HEK293 (cell line): ENCODE data around the gene CREB5.

Experiments used
- GLI4 ChIP-seq: fragments of 450-650 bp; formaldehyde crosslinking; IDR thresholded peaks from 2 replicates; pipeline ENCODE4 v1.5.1; 2016; ENCODE audit warnings: missing biosample characterization, missing genetic modification characterization
- PATZ1 ChIP-seq: fragments of 450-650 bp; formaldehyde crosslinking; IDR thresholded peaks from 2 replicates; pipeline ENCODE4 v1.5.1; 2016; ENCODE audit warnings: missing biosample characterization, missing genetic modification characterization
- RBAK ChIP-seq: fragments of 450-650 bp; formaldehyde crosslinking; IDR thresholded peaks from 2 replicates; pipeline ENCODE4 v1.5.1; 2016; ENCODE audit warnings: missing biosample characterization, missing genetic modification characterization
- ZNF24 ChIP-seq: fragments of 450-650 bp; formaldehyde crosslinking; IDR thresholded peaks from 2 replicates; pipeline ENCODE4 v1.5.1; 2016; ENCODE audit warnings: missing biosample characterization, missing genetic modification characterization
- ZNF623 ChIP-seq: fragments of 450-650 bp; formaldehyde crosslinking; IDR thresholded peaks from 2 replicates; pipeline ENCODE4 v1.5.1; 2016; ENCODE audit warnings: missing biosample characterization, missing genetic modification characterization
- ZNF658 ChIP-seq: fragments of 450-650 bp; formaldehyde crosslinking; IDR thresholded peaks from 2 replicates; pipeline ENCODE4; 2016; ENCODE audit warnings: missing biosample characterization, missing genetic modification characterization
- ZNF660 ChIP-seq: fragments of 450-650 bp; IDR thresholded peaks from 2 replicates; pipeline ENCODE4 v1.5.1; 2018; ENCODE audit warnings: missing biosample characterization, mild to moderate bottlenecking, missing genetic modification characterization
- ZNF677 ChIP-seq: fragments of 450-650 bp; IDR thresholded peaks from 2 replicates; pipeline ENCODE4 v1.5.0; 2018; ENCODE audit warnings: missing biosample characterization, mild to moderate bottlenecking, missing genetic modification characterization, moderate library complexity
- ZNF704 ChIP-seq: fragments of 450-650 bp; formaldehyde crosslinking; IDR thresholded peaks from 2 replicates; pipeline ENCODE4 v1.5.1; 2016; ENCODE audit warnings: missing biosample characterization, missing genetic modification characterization
- ZNF768 ChIP-seq: fragments of 450-650 bp; formaldehyde crosslinking; IDR thresholded peaks from 2 replicates; pipeline ENCODE4 v1.5.1; 2018; ENCODE audit warnings: missing biosample characterization, mild to moderate bottlenecking, missing genetic modification characterization
- TF ChIP-seq, protein P1 (sequence below): fragments of 450-650 bp; formaldehyde crosslinking; IDR thresholded peaks from 2 replicates; pipeline ENCODE4 v1.5.1; 2016; ENCODE audit warnings: missing biosample characterization, missing genetic modification characterization
- TF ChIP-seq, protein P2 (sequence below): fragments of 450-650 bp; formaldehyde crosslinking; IDR thresholded peaks from 2 replicates; pipeline ENCODE4 v1.5.1; 2016; ENCODE audit warnings: missing biosample characterization, missing genetic modification characterization
- TF ChIP-seq, protein P3 (sequence below): fragments of 450-650 bp; formaldehyde crosslinking; IDR thresholded peaks from 2 replicates; pipeline ENCODE4 v1.5.1; 2016; ENCODE audit warnings: missing biosample characterization, missing genetic modification characterization

DNA sequence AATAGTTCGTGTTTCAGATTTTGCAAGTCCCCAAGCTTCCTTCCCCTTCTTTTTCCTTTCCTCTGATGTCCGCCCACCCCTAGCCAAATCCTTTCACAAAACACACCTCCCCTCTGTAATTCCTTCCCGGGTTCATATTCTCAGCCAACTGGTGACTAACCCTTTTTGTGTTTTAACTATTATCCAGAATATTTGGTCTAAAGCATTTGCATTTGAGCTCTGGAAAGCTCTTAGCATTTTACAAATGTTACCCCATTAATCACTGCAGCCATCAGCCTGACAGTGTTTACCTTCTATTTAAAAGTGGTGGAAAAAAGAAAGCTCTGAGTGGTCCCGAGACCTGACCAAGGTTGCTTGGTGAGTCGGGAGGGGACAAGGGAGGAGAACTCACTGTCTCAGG, 139.0 kb downstream of the CREB5 start:
- TF ChIP-seq, protein P1, sequence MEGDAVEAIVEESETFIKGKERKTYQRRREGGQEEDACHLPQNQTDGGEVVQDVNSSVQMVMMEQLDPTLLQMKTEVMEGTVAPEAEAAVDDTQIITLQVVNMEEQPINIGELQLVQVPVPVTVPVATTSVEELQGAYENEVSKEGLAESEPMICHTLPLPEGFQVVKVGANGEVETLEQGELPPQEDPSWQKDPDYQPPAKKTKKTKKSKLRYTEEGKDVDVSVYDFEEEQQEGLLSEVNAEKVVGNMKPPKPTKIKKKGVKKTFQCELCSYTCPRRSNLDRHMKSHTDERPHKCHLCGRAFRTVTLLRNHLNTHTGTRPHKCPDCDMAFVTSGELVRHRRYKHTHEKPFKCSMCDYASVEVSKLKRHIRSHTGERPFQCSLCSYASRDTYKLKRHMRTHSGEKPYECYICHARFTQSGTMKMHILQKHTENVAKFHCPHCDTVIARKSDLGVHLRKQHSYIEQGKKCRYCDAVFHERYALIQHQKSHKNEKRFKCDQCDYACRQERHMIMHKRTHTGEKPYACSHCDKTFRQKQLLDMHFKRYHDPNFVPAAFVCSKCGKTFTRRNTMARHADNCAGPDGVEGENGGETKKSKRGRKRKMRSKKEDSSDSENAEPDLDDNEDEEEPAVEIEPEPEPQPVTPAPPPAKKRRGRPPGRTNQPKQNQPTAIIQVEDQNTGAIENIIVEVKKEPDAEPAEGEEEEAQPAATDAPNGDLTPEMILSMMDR (tag by site-specific recombination), result no peak
- TF ChIP-seq, protein P2, sequence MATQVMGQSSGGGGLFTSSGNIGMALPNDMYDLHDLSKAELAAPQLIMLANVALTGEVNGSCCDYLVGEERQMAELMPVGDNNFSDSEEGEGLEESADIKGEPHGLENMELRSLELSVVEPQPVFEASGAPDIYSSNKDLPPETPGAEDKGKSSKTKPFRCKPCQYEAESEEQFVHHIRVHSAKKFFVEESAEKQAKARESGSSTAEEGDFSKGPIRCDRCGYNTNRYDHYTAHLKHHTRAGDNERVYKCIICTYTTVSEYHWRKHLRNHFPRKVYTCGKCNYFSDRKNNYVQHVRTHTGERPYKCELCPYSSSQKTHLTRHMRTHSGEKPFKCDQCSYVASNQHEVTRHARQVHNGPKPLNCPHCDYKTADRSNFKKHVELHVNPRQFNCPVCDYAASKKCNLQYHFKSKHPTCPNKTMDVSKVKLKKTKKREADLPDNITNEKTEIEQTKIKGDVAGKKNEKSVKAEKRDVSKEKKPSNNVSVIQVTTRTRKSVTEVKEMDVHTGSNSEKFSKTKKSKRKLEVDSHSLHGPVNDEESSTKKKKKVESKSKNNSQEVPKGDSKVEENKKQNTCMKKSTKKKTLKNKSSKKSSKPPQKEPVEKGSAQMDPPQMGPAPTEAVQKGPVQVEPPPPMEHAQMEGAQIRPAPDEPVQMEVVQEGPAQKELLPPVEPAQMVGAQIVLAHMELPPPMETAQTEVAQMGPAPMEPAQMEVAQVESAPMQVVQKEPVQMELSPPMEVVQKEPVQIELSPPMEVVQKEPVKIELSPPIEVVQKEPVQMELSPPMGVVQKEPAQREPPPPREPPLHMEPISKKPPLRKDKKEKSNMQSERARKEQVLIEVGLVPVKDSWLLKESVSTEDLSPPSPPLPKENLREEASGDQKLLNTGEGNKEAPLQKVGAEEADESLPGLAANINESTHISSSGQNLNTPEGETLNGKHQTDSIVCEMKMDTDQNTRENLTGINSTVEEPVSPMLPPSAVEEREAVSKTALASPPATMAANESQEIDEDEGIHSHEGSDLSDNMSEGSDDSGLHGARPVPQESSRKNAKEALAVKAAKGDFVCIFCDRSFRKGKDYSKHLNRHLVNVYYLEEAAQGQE (tag by site-specific recombination), result no peak
- no peak for TF ChIP-seq ZNF677 (tag by site-specific recombination)
- no peak for TF ChIP-seq RBAK (tag by site-specific recombination)
- no peak for TF ChIP-seq ZNF623 (tag by site-specific recombination)
- TF ChIP-seq GLI4 (tag by site-specific recombination), result no peak
- TF ChIP-seq ZNF768 (tag by site-specific recombination), result no peak
- no peak for TF ChIP-seq ZNF658 (tag by site-specific recombination)
- TF ChIP-seq, protein P3, sequence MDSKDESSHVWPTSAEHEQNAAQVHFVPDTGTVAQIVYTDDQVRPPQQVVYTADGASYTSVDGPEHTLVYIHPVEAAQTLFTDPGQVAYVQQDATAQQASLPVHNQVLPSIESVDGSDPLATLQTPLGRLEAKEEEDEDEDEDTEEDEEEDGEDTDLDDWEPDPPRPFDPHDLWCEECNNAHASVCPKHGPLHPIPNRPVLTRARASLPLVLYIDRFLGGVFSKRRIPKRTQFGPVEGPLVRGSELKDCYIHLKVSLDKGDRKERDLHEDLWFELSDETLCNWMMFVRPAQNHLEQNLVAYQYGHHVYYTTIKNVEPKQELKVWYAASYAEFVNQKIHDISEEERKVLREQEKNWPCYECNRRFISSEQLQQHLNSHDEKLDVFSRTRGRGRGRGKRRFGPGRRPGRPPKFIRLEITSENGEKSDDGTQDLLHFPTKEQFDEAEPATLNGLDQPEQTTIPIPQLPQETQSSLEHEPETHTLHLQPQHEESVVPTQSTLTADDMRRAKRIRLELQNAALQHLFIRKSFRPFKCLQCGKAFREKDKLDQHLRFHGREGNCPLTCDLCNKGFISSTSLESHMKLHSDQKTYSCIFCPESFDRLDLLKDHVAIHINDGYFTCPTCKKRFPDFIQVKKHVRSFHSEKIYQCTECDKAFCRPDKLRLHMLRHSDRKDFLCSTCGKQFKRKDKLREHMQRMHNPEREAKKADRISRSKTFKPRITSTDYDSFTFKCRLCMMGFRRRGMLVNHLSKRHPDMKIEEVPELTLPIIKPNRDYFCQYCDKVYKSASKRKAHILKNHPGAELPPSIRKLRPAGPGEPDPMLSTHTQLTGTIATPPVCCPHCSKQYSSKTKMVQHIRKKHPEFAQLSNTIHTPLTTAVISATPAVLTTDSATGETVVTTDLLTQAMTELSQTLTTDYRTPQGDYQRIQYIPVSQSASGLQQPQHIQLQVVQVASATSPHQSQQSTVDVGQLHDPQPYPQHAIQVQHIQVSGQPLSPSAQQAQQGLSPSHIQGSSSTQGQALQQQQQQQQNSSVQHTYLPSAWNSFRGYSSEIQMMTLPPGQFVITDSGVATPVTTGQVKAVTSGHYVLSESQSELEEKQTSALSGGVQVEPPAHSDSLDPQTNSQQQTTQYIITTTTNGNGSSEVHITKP, result no peak
- no peak for TF ChIP-seq ZNF704 (tag by site-specific recombination)
- no peak for TF ChIP-seq ZNF24 (tag by site-specific recombination)
- no peak for TF ChIP-seq ZNF660 (tag by site-specific recombination)
- TF ChIP-seq PATZ1 (tag by site-specific recombination), result no peak
